BJ (cell line): ENCODE data around the gene ZFP1. TPM values are rescaled to one million over a fixed set of nuclear protein-coding genes. Genes with fewer than 3 reads are reported as not detected.

Experiments used
- CTCF ChIA-PET: fragments of 350-600 bp; formaldehyde crosslinking; extraction: SDS; loops from one replicate; lab custom pipeline; 2021; ENCODE audit warnings: antibody characterized with exemption, inconsistent platforms; lab: Yijun Ruan, JAX
- POLR2A ChIA-PET: fragments of 300-600 bp; sonication (Branson Sonifier 250); formaldehyde crosslinking; extraction: SDS; loops from one replicate; lab custom pipeline; 2021; ENCODE audit warnings: antibody characterized with exemption; lab: Charles Lee
- DNase-seq: peaks from one replicate; pipeline ENCODE4 v3.0.0-alpha.2; 2011; ENCODE audit warnings: low read depth
- H3K27me3 ChIP-seq: 2 replicates; pipeline ENCODE4 v1.6.0; 2011; ENCODE audit warnings: low read length; ENCODE audit not compliant: control insufficient read depth, insufficient read depth
- H3K36me3 ChIP-seq: 2 replicates; pipeline ENCODE4 v1.5.1; 2011; ENCODE audit warnings: low read length; ENCODE audit not compliant: control insufficient read depth, insufficient read depth
- H3K4me3 ChIP-seq: 2 replicates; pipeline ENCODE4 v1.5.1; 2011; ENCODE audit warnings: low read depth, mild to moderate bottlenecking, control low read depth, low read length
- CTCF ChIP-seq: IDR thresholded peaks from 2 replicates; pipeline ENCODE4 v1.5.1; 2011; ENCODE audit warnings: low read depth, mild to moderate bottlenecking, control low read depth, inconsistent platforms, low read length, moderate library complexity; ENCODE audit not compliant: insufficient read depth
- polyA plus RNA-seq: library from polyadenylated mRNA; depleted of rRNA; stranded (reverse); fragments of >200 nt; gene quantifications from 2 replicates; pipeline ENCODE4 v1.2.3, GENCODE V29; 2011

The ZFP1 gene
- polyA plus RNA-seq, 1 experiment = 3.4 TPM

- DNase-seq = no peak
- Histone ChIP-seq H3K36me3 (peaks cover 1% of the 10 kb centered on the region; the same call in 1 of the 2 replicates), H3K27me3 (no peaks in the 10 kb centered on the region), H3K4me3 (no peak overlapping the region)
- ChIA-PET POLR2A (no interaction called here), CTCF (no interaction called here)
- TF ChIP-seq CTCF = no peak
Measured at GRCh38 chr16:75152635-75153034, 4.3 kb downstream of the ZFP1 start.

GRCh38 chr16:75160386-75160785, 12.1 kb downstream of the ZFP1 start:
- Histone ChIP-seq H3K36me3 (peaks cover 5% of the 10 kb centered on the region), H3K4me3 (no peak overlapping the region), H3K27me3 (no peaks in the 10 kb centered on the region)
- no peak for DNase-seq
- TF ChIP-seq CTCF = no peak
- CTCF ChIA-PET = interaction anchor here (0.6 kb wide), 1 partner anchor 59 kb away, joined by 7 read pairs; no protein-coding TSS in a partner anchor
- POLR2A ChIA-PET = no interaction called here

- H3K4me3 ChIP-seq = no peak overlapping the region
- peaks cover 4% of the 10 kb centered on the region for H3K36me3 ChIP-seq
- no peaks in the 10 kb centered on the region for H3K27me3 ChIP-seq
- no peak for TF ChIP-seq CTCF
- POLR2A ChIA-PET = no interaction called here
- DNase-seq = no peak
- CTCF ChIA-PET = no interaction called here
Measured at GRCh38 chr16:75169899-75170405, 21.6 kb downstream of the ZFP1 start.

GRCh38 chr16:75172578-75172977, 24.3 kb downstream of the ZFP1 start:
- Histone ChIP-seq H3K4me3 (no peak overlapping the region), H3K36me3 (peaks cover 2% of the 10 kb centered on the region), H3K27me3 (no peaks in the 10 kb centered on the region)
- POLR2A ChIA-PET = no interaction called here
- DNase-seq = no peak
- CTCF ChIA-PET = no interaction called here
- no peak for TF ChIP-seq CTCF

GRCh38 chr16:75175074-75175473, 26.8 kb downstream of the ZFP1 start:
- POLR2A ChIA-PET = no interaction called here
- CTCF ChIA-PET = interaction anchor here (1.7 kb wide), 1 partner anchor 16 kb away, joined by 3 read pairs; no protein-coding TSS in a partner anchor
- DNase-seq = no peak
- TF ChIP-seq CTCF = no peak
- Histone ChIP-seq H3K36me3 (no peaks in the 10 kb centered on the region), H3K4me3 (no peak overlapping the region), H3K27me3 (no peaks in the 10 kb centered on the region)
